22Rv1 (cell line): ENCODE data around the gene UBAP2.
"Not testable (repeated sequence)": the region's sequence is repeated elsewhere in the genome, so short reads cannot be mapped to it uniquely, and the experiment has no call there.

ENCODE experiments used
- H3K27ac ChIP-seq: fragments of 450-650 bp; 2 replicates; pipeline ENCODE4 v1.5.1; 2017
- ZFX ChIP-seq: fragments of 450-650 bp; IDR thresholded peaks from 2 replicates; pipeline ENCODE4 v1.6.1; 2017; ENCODE audit warnings: antibody characterized with exemption, borderline replicate concordance
- TF ChIP-seq, protein P1 (sequence below): fragments of 450-650 bp; IDR thresholded peaks from 2 replicates; pipeline ENCODE4 v1.5.1; 2017; ENCODE audit warnings: mild to moderate bottlenecking

Gene UBAP2

DNA sequence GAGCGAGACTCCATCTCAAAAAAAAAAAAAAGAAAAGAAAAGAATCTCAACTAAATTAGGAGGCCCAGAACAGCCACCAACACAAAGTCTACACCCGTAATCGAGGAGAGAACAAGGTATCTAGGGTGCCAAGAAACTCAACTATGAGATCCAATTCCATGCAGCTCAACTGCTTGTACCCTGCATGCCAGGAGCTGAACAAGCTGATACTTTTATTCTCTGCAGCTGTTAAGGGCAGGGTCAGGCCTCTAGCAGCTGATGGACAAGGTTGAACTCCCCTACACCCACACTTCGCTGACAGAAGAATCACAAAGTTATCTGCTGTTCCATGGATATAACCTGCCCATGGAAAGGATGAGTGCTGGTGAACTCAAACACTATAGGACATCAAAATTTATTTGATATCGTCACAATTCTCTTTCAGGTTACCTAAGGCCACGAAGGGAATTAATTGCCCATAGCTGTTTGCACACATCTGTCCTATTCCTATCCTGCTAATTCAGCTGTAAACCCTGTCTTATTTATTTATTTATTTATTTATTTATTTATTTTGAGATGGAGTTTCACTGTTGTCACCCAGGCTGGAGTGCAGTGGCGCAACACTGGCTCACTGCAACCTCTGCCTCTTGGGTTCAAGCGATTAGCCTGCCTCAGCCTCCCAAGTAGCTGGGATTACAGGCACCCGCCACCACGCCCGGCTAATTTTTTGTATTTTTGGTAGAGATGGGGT, 20.7 kb downstream of the UBAP2 start:
- H3K27ac ChIP-seq: no peak overlapping the region
- TF ChIP-seq, protein P1, sequence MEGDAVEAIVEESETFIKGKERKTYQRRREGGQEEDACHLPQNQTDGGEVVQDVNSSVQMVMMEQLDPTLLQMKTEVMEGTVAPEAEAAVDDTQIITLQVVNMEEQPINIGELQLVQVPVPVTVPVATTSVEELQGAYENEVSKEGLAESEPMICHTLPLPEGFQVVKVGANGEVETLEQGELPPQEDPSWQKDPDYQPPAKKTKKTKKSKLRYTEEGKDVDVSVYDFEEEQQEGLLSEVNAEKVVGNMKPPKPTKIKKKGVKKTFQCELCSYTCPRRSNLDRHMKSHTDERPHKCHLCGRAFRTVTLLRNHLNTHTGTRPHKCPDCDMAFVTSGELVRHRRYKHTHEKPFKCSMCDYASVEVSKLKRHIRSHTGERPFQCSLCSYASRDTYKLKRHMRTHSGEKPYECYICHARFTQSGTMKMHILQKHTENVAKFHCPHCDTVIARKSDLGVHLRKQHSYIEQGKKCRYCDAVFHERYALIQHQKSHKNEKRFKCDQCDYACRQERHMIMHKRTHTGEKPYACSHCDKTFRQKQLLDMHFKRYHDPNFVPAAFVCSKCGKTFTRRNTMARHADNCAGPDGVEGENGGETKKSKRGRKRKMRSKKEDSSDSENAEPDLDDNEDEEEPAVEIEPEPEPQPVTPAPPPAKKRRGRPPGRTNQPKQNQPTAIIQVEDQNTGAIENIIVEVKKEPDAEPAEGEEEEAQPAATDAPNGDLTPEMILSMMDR: no peak
- TF ChIP-seq ZFX: no peak

DNA sequence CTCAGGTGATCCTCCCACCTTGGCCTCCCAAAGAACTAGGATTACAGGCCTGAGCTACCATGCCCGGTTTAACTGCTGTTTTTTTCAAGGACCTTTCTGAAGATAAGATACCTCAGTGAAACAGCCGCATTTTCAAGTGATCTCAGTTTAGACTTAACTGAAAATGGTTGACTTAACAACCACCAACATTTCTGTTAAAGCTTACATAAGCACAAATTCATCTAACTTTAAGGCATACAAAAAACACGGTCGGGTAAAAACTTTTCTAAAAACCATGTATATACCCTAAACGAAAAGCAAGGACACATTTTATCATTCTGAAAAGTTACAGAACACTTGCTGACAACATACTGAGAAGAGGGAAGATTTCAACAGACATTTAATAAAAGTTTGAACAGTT, 22.9 kb downstream of the UBAP2 start:
- no peak overlapping the region for H3K27ac ChIP-seq
- TF ChIP-seq ZFX: no peak

DNA sequence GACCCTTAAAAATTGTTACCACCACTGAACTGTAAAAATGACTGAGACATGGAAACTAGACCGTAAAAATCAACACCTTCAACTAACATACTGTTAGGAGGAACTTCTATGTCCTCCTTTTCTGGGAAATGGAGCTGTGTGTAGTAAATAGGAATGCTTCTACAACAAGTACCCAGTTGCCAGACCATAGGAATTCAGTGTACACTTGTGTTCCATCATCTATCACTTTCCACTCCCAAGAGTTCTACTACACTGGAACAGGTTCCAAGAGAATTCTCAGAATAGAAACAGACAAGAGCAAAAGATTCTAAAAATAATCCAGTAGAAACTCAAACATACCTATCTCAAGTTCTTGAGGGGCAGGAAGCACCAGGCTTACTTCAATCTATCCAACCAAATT, 23.6 kb downstream of the UBAP2 start:
- no peak overlapping the region for H3K27ac ChIP-seq
- no peak for TF ChIP-seq ZFX
- TF ChIP-seq, protein P1: no peak

DNA sequence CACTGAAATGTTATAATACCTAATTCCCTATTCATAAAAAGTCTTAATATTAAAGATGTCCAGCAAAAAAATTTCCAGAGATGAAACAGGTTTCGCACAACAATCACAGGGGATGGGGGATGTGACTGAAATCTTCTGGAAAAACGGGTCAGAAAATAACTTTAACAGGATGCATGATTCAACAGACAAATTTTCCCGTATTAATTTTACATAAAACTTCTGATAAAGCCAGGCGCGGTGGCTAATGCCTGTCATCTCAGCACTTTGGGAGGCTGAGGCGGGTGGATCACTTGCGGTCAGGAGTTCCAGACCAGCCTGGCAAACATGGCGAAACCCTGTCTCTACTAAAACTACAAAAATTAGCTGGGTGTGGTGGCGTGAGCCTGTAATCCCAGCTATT, 24.2 kb downstream of the UBAP2 start:
- not testable (repeated sequence) for H3K27ac ChIP-seq

DNA sequence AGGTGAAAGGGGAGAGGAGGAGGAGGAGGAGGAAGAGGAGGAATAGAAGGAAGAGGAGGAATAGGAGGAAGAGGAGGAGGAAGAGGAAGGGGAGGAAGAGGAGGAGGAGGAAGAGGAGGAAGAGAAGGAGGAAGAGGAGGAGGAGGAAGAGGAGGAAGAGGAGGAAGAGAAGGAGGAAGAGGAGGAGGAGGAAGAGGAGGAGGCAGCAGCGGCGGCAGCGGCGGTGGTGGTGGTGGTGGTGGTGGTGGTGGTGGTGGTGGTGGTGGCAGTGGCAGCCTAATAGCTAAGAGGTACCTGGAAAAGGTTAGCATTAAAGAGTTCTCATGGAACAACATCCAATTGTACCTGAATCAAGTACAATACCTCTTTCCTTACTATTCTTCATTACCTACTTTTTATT, 32.5 kb downstream of the UBAP2 start:
- TF ChIP-seq, protein P1: no peak
- no peak for TF ChIP-seq ZFX

DNA sequence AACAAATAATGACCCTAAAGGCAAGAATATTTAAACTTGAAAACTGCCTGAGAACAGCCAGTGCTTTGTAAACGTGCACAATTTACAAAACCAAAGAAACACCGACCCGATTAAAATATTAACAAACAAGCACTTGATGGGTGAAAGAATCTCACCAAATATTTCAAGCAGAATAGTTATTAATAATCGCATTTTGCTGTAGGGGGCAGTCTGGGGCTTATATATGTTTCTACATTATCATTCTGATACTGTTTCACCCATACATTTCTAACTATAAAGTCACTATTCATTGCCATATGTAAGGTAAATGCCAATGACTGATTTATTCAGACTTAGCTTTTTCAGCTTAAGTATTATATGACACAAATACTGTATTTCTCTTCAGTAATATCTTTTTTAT, 37.7 kb downstream of the UBAP2 start:
- TF ChIP-seq, protein P1: peak; percentile 79
- TF ChIP-seq ZFX: no peak
- no peak overlapping the region for H3K27ac ChIP-seq

More for the DNA sequence above, 32.5 kb downstream of the UBAP2 start:
- H3K27ac ChIP-seq: no peak overlapping the region

DNA sequence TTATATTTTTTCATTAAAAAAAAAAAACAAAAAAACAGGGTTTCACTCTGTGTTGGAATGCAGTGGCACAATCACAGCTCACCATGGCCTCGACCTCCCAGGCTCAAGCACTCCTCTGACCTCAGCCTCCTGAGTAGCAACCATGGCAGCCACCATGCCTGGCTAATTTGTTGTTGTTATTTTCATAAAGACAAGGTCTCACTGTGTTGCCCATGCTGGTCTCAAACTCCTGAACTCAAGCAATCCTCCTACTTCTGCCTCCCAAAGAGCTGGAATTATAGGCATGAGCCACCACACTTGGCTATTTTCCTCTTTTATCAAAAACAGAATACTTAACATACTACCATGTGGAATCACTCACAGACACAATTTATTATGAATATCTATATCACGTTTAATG, 46.7 kb downstream of the UBAP2 start:
- H3K27ac ChIP-seq: no peak overlapping the region
- TF ChIP-seq, protein P1: no peak
- no peak for TF ChIP-seq ZFX

DNA sequence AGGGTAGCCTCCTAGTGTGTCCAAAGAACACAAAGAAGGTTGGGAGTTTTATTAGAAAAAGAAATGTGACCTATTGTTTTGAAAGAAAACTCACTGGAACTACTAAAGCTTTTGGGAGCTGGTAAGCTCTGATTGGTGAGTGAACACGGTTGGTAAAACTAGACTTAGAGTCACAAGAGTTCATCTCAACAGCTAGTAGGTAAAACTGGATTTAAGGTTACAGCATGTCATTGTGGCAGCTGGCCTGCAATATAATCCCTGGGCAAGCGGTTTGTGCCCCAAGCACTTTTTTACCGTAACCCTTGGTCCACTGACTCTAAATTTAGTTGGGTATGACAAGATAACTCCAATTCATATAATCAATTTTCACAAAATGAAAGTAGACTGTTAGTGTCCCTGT, 47.4 kb downstream of the UBAP2 start:
- TF ChIP-seq, protein P1: no peak
- TF ChIP-seq ZFX: no peak
- H3K27ac ChIP-seq: no peak overlapping the region
